ENCODE results near the gene TENM3. TPM values are rescaled to one million over a fixed set of nuclear protein-coding genes. Genes with fewer than 3 reads are reported as not detected.

The TENM3 gene
- total RNA-seq, 4 donors from 2014 or later, result 29.8 to 58.5 (median 35.9) TPM

GRCh38 chr4:182415116-182415515, 171.9 kb downstream of the TENM3 start:
- TF ChIP-seq CTCF (IDR thresholded peaks at IDR 0.05; ENCODE audit: low read depth), result no peak

GRCh38 chr4:182416067-182416466, 172.9 kb downstream of the TENM3 start:
- TF ChIP-seq CTCF (IDR thresholded peaks at IDR 0.05; ENCODE audit: low read depth), result no peak

- TF ChIP-seq CTCF (IDR thresholded peaks at IDR 0.05; ENCODE audit: low read depth), result no peak
Measured at GRCh38 chr4:182418054-182418734, 175.0 kb downstream of the TENM3 start.

GRCh38 chr4:182420189-182420588, 177.0 kb downstream of the TENM3 start:
- TF ChIP-seq CTCF (IDR thresholded peaks at IDR 0.05; ENCODE audit: low read depth), result no peak

- TF ChIP-seq CTCF (IDR thresholded peaks at IDR 0.05; ENCODE audit: low read depth), result no peak
Measured at GRCh38 chr4:182421753-182422152, 178.6 kb downstream of the TENM3 start.

GRCh38 chr4:182425302-182425701, 182.1 kb downstream of the TENM3 start:
- no peak for TF ChIP-seq CTCF (IDR thresholded peaks at IDR 0.05; ENCODE audit: low read depth)

GRCh38 chr4:182426901-182427300, 183.7 kb downstream of the TENM3 start:
- TF ChIP-seq CTCF (IDR thresholded peaks at IDR 0.05; ENCODE audit: low read depth), result no peak
